Upper lobe of right lung (tissue), 1 donor: Measurements from ENCODE around the gene MYZAP. TPM values are rescaled to one million over a fixed set of nuclear protein-coding genes. Genes with fewer than 3 reads are reported as not detected.
"Not testable (repeated sequence)": the region's sequence is repeated elsewhere in the genome, so short reads cannot be mapped to it uniquely, and the experiment has no call there.

Experiments
- ATAC-seq: fragments of 200-7000 bp; cut with Tn5 transposase; one replicate; pipeline ENCODE4 v1.9.1; 2020; ENCODE audit warnings: mild to moderate bottlenecking, moderate library complexity
- DNase-seq: peaks from one replicate; pipeline ENCODE4 v3.0.0-alpha.2; 2020
- H3K27ac ChIP-seq: fragments of 200-600 bp; one replicate; pipeline ENCODE4 v1.8.0; 2022
- H3K27me3 ChIP-seq: fragments of 200-600 bp; one replicate; pipeline ENCODE4 v1.8.0; 2022; ENCODE audit warnings: mild to moderate bottlenecking
- H3K36me3 ChIP-seq: fragments of 200-600 bp; one replicate; pipeline ENCODE4 v1.8.0; 2022
- H3K4me1 ChIP-seq: fragments of 200-600 bp; one replicate; pipeline ENCODE4 v1.8.0; 2022
- H3K4me3 ChIP-seq: fragments of 200-600 bp; one replicate; pipeline ENCODE4 v1.8.0; 2022; ENCODE audit warnings: mild to moderate bottlenecking
- H3K9me3 ChIP-seq: fragments of 200-600 bp; one replicate; pipeline ENCODE4 v1.8.0; 2022
- CTCF ChIP-seq: fragments of 200-600 bp; IDR thresholded peaks from one replicate; pipeline ENCODE4 v1.8.0; 2022; ENCODE audit warnings: antibody characterized with exemption
- intact Hi-C: fragments of 100-400 bp; cut with DNase I; formaldehyde crosslinking; loops from one replicate; pipeline ENCODE4 v1.11.0; 2022
- total RNA-seq: library from RNA; stranded (reverse); fragmentation: NEBNext Ultra II Directional; extraction: Animal tissue kit (Norgen Biotek cat#: 25700); gene quantifications from one replicate; pipeline ENCODE4 v1.2.1, GENCODE V29; 2021
- donor health status: DM: no; HTN: yes; CAD: no; lungs with severe emphysema.

Gene MYZAP
- total RNA-seq, 1 donor from 2014 or later: 30.9 TPM

DNA sequence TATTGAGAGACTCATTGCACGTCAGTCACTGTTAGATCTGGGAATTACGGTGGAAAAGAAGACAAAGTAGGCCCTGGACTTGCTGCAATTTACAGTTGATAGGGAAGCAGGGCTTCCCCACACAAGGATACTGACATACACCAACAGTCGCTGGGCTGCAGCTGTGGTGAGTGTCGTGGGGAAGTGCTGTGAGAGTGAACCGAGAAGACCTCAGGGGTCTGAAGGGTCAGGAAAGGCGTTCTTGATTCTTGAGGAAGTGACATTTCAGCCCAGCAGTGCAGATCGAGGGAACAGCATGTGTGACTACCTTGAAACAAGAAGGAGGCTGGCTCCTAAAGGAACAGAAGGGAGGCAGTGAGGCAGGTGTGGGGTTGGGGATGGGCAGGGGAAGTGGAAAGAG is 22.5 kb downstream of the MYZAP start:
- DNase-seq (no peak), ATAC-seq (no peak)
- Histone ChIP-seq H3K36me3 (no peaks in the 10 kb centered on the region), H3K27ac (no peak overlapping the region), H3K9me3 (no peaks in the 10 kb centered on the region), H3K4me3 (no peak overlapping the region), H3K27me3 (no peaks in the 10 kb centered on the region), H3K4me1 (no peaks in the 10 kb centered on the region)
- intact Hi-C loops: no loop called here
- no peak for TF ChIP-seq CTCF

- H3K36me3 ChIP-seq, DNase-seq, H3K27me3 ChIP-seq, intact Hi-C loops, ATAC-seq, H3K9me3 ChIP-seq, H3K4me1 ChIP-seq, H3K4me3 ChIP-seq, H3K27ac ChIP-seq: not testable (repeated sequence)
Measured at GRCh38 chr15:57615951-57616496, 24.3 kb downstream of the MYZAP start.

- intact Hi-C loops: no loop called here
Measured at GRCh38 chr15:57618325-57618724, 26.6 kb downstream of the MYZAP start.

DNA sequence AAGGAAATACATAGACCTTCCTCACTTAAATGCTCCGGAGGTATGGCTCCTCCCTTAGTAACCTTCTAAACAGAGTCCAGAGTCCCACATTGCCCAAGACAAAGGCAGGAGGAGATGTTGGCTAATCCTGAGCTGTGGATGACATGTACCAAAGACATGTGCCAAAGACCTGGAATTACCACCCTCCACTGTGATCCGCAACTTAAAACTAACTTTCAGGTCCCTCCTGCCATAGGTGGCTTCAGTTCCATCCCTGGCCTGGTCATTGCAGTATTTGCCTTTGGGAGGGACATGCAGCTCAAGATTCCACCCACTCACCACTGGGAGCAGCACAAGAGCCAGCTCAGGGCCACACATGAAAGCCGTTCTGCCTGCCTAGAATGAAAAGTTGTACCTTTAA is 28.0 kb downstream of the MYZAP start:
- intact Hi-C loops: no loop called here
- Histone ChIP-seq H3K36me3 (no peaks in the 10 kb centered on the region), H3K9me3 (no peaks in the 10 kb centered on the region), H3K27me3 (no peaks in the 10 kb centered on the region), H3K4me1 (no peaks in the 10 kb centered on the region), H3K4me3 (no peak overlapping the region), H3K27ac (no peak overlapping the region)
- TF ChIP-seq CTCF: no peak
- no peak for DNase-seq
- ATAC-seq: no peak

More at GRCh38 chr15:57618325-57618724, 26.6 kb downstream of the MYZAP start:
- H3K4me1 ChIP-seq: no peaks in the 10 kb centered on the region
- no peak for TF ChIP-seq CTCF
- H3K27ac ChIP-seq: no peak overlapping the region
- H3K36me3 ChIP-seq: no peaks in the 10 kb centered on the region
- DNase-seq (no peak), ATAC-seq (no peak)
- no peaks in the 10 kb centered on the region for H3K27me3 ChIP-seq
- no peaks in the 10 kb centered on the region for H3K9me3 ChIP-seq
- no peak overlapping the region for H3K4me3 ChIP-seq

DNA sequence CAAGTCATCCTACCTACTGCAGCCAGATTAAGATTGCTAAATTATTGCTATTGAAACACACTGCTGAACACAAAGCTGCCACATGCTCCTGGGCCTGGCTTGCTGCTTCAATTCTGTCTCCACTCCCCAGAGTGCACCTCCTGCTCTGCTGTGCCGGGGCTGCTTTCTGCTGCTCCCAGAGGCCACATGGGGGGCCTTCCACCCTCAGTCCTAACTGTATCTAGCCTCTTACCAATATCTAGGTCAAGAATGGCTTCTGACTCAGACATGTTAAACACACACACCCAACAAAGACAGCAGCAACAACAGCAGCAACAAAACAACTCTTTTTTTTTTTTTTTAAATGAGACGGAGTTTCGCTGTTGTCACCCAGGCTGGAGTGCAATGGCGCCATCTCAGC is 33.0 kb downstream of the MYZAP start:
- DNase-seq (no peak), ATAC-seq (peak; percentile 19)
- no peaks in the 10 kb centered on the region for H3K27me3 ChIP-seq
- no peaks in the 10 kb centered on the region for H3K36me3 ChIP-seq
- no peak overlapping the region for H3K4me3 ChIP-seq
- H3K4me1 ChIP-seq: no peaks in the 10 kb centered on the region
- H3K9me3 ChIP-seq: no peaks in the 10 kb centered on the region
- TF ChIP-seq CTCF: no peak
- H3K27ac ChIP-seq: no peak overlapping the region
- intact Hi-C loops: no loop called here

DNA sequence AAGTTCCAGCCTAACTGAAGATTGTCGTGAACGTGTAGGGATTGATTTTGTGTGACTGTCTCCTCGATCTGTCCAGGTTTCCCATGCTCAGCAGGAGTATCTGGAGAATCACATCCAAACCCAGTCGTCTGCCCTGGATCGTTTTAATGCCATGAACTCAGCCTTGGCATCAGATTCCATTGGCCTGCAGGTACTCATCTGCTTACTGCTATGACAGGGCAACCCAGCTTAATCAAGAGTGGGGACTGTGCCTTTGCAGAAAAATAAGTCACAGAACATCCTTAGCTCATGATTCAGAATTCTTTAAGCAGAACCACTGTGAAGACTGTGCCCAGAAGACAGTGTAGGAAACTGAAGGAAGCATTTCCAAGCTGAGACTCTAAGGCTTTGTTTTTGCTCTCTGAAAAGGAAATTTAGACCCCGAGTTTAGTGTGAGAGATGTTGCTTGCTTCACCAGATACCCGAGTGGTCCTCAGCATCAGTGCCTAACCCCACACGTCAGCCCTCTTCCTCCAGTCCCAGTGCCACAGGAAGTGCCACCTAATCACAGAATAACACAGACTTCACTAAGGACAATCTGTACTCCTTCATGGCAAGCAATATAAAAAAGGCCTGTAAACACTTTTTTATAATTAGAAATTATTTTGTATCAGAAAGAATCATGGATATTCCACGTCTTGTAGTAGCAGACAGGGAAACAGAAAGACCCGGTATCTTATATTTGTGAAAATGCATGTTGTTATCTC is 34.2 kb downstream of the MYZAP start:
- no peaks in the 10 kb centered on the region for H3K36me3 ChIP-seq
- ATAC-seq: no peak
- no peaks in the 10 kb centered on the region for H3K9me3 ChIP-seq
- no peak for TF ChIP-seq CTCF
- peak overlapping the region; percentile 27 for H3K27ac ChIP-seq
- no peak for DNase-seq
- H3K4me1 ChIP-seq: no peaks in the 10 kb centered on the region
- no peak overlapping the region for H3K4me3 ChIP-seq
- no peaks in the 10 kb centered on the region for H3K27me3 ChIP-seq
- intact Hi-C loops: no loop called here
